Lower leg skin (tissue), 3 donors: ENCODE measurements around the gene IRF9.

Experiments used
- POLR2A ChIP-seq, 2 donors: fragments of 450-650 bp; IDR thresholded peaks; one replicate each; pipeline ENCODE4 v1.6.1; 2016 to 2017; ENCODE audit warnings: antibody characterized with exemption in 2 of 2, mild to moderate bottlenecking in 1 of 2, moderate library complexity in 1 of 2
- TF ChIP-seq, protein P1 (sequence below), 3 donors: fragments of 450-650 bp; IDR thresholded peaks; one replicate each; pipeline ENCODE4 v1.5.1; 2016; ENCODE audit warnings: antibody characterized with exemption in 3 of 3, mild to moderate bottlenecking in 3 of 3, moderate library complexity in 2 of 3

DNA sequence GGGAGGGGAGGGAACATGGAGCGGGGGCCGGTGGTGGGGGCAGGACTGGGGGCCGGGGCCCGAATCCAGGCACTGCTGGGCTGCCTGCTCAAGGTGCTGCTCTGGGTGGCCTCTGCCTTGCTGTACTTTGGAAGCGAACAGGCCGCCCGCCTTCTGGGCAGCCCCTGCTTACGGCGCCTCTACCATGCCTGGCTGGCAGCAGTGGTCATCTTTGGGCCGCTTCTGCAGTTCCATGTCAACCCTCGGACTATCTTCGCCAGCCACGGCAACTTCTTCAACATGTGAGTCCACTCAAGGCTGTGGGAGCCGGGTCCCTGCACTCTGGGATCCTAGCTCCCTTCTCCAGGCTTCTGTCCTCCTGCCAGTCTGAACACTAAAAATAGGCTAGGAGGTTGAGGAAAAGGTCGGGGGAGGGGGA, 29.5 kb upstream of the IRF9 start:
- TF ChIP-seq, protein P1, sequence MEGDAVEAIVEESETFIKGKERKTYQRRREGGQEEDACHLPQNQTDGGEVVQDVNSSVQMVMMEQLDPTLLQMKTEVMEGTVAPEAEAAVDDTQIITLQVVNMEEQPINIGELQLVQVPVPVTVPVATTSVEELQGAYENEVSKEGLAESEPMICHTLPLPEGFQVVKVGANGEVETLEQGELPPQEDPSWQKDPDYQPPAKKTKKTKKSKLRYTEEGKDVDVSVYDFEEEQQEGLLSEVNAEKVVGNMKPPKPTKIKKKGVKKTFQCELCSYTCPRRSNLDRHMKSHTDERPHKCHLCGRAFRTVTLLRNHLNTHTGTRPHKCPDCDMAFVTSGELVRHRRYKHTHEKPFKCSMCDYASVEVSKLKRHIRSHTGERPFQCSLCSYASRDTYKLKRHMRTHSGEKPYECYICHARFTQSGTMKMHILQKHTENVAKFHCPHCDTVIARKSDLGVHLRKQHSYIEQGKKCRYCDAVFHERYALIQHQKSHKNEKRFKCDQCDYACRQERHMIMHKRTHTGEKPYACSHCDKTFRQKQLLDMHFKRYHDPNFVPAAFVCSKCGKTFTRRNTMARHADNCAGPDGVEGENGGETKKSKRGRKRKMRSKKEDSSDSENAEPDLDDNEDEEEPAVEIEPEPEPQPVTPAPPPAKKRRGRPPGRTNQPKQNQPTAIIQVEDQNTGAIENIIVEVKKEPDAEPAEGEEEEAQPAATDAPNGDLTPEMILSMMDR (IDR thresholded peaks at IDR 0.05): no peak
- no peak for TF ChIP-seq POLR2A (IDR thresholded peaks at IDR 0.05)
